ENCODE results near the gene TARBP1. TPM values are rescaled to one million over a fixed set of nuclear protein-coding genes. Genes with fewer than 3 reads are reported as not detected.

The TARBP1 gene
- total and polyA plus RNA-seq, 2 of the 4 experiments (the other 2 are of a cell fraction): 10.6 to 17.7 TPM

- TF ChIP-seq NFE2L2 (IDR thresholded peaks at IDR 0.05; ENCODE audit: low read depth, low read length) (no peak), RAD21 (IDR thresholded peaks at IDR 0.05; ENCODE audit: low read length) (no peak)
These were observed 42.2 kb upstream of the TARBP1 start (continued) for GRCh38 chr1:234520908-234521817.

GRCh38 chr1:234519506-234519905 lies 40.5 kb upstream of the TARBP1 start:
- in situ Hi-C loops (cut with MboI; ENCODE audit: low sequenced_read_pairs) (no loop called here), intact Hi-C loops (cut with micrococcal nuclease) (no loop called here), dilution Hi-C loops (cut with HindIII; ENCODE audit: low sequenced_read_pairs, unreplicated experiment) (no loop called here)
- Histone ChIP-seq H2BK5ac (ENCODE audit: low read depth, low read length, poor library complexity, severe bottlenecking) (no peak overlapping the region), H3K79me1 (ENCODE audit: low read depth in 1 of 2, low read length in 2 of 2) (no peaks in the 10 kb centered on the region), H2AK5ac (ENCODE audit: low read depth, low read length) (peak overlapping the region; percentile 33), H3K36me3 (ENCODE audit: control insufficient read depth, insufficient read depth, low read length) (no peaks in the 10 kb centered on the region), H3K9me3 (ENCODE audit: control insufficient read depth, insufficient read depth, low read length) (no peaks in the 10 kb centered on the region), H3K23ac (ENCODE audit: low read depth, low read length) (no peak overlapping the region), H2BK20ac (ENCODE audit: low read depth, low read length) (no peak overlapping the region), H2BK15ac (ENCODE audit: low read depth, low read length) (peak overlapping the region; percentile 49; the same call in 2 of the 3 replicates), H3K4me3 (ENCODE audit: insufficient read depth, low read depth, low read length) (no peak overlapping the region), H2AFZ (replicated peaks; ENCODE audit: low read length, poor library complexity) (no peak overlapping the region), H3K14ac (replicated peaks; ENCODE audit: low read depth, low read length) (no peak overlapping the region), H3K27ac (ENCODE audit: insufficient read depth, low read length) (no peak overlapping the region), H4K8ac (ENCODE audit: low read depth in 2 of 2, low read length in 2 of 2) (no peak overlapping the region), H3K4me1 (ENCODE audit: control insufficient read depth, insufficient read depth, low read length) (peaks cover 24% of the 10 kb centered on the region), H4K91ac (ENCODE audit: insufficient read depth, low read depth, low read length) (0 out of 2 replicates have a peak overlapping the region, but pooled peaks have one; percentile 8), H3K4me2 (ENCODE audit: low read depth, low read length) (no peak overlapping the region), H3K4ac (ENCODE audit: low read depth, low read length) (peak overlapping the region; percentile 45), H3K56ac (ENCODE audit: extremely low read depth, insufficient read depth, low read length) (no peak overlapping the region), H2AK9ac (replicated peaks; ENCODE audit: low read depth, low read length, poor library complexity) (no peak overlapping the region), H3K18ac (ENCODE audit: low read depth, low read length) (no peak overlapping the region), H4K20me1 (ENCODE audit: insufficient read depth, low read length) (no peaks in the 10 kb centered on the region), H3K9me1 (ENCODE audit: insufficient read depth, low read length) (peaks cover 13% of the 10 kb centered on the region), H2BK120ac (ENCODE audit: low read depth, low read length) (0 out of 2 replicates have a peak overlapping the region, but pooled peaks have one; percentile 26), H3K9ac (ENCODE audit: low read depth, low read length) (no peak overlapping the region), H4K5ac (ENCODE audit: low read depth, low read length) (no peak overlapping the region), H3K27me3 (ENCODE audit: control insufficient read depth, insufficient read depth, low read length) (no peaks in the 10 kb centered on the region)
- no peak for DNase-seq
- WGBS, 2 experiments (ENCODE audit: extremely low coverage in 2 of 2, insufficient read length in 1 of 2): 97% methylated on average over 6 of the region's 10 CpGs; no CpG with 5 or more reads in 1 of the 2 experiments
- no peak for ATAC-seq (ENCODE audit: low read depth)
- ChIA-PET POLR2A (ENCODE audit: unreplicated experiment) (no interaction called here), CTCF (no interaction called here)
- no TSS peak for BruUV-seq (replicated peaks)
- TF ChIP-seq USF2 (IDR thresholded peaks at IDR 0.05; ENCODE audit: low read depth, low read length) (no peak), CHD1 (IDR thresholded peaks at IDR 0.05; ENCODE audit: low read depth, low read length) (no peak), POLR2A (IDR thresholded peaks at IDR 0.05; ENCODE audit: low read depth, low read length) (no peak), FOS (IDR thresholded peaks at IDR 0.05; ENCODE audit: low read depth, low read length) (no peak), NFE2L2 (IDR thresholded peaks at IDR 0.05; ENCODE audit: low read depth, low read length) (no peak), RCOR1 (IDR thresholded peaks at IDR 0.05; ENCODE audit: insufficient replicate concordance, low read length) (no peak), MAFK (IDR thresholded peaks at IDR 0.05; ENCODE audit: low read depth, low read length) (no peak), MAZ (IDR thresholded peaks at IDR 0.05; ENCODE audit: borderline replicate concordance, low read depth, low read length) (no peak), ELK1 (IDR thresholded peaks at IDR 0.05; ENCODE audit: borderline replicate concordance, low read depth, low read length) (no peak), RAD21 (IDR thresholded peaks at IDR 0.05; ENCODE audit: low read length) (no peak), CEBPB (IDR thresholded peaks at IDR 0.05; ENCODE audit: low read depth, low read length) (no peak), RFX5 (IDR thresholded peaks at IDR 0.05; ENCODE audit: low read depth, low read length) (no peak), SMC3 (IDR thresholded peaks at IDR 0.05; ENCODE audit: low read depth, low read length) (no peak), MXI1 (IDR thresholded peaks at IDR 0.05; ENCODE audit: borderline replicate concordance, low read depth, low read length) (no peak)

All from IMR-90 (cell line).